Measurements from ENCODE around the gene IRAK3. TPM values are rescaled to one million over a fixed set of nuclear protein-coding genes. Genes with fewer than 3 reads are reported as not detected.

Gene IRAK3
- total RNA-seq, 1 donor from 2014 or later, result 3.0 TPM

DNA sequence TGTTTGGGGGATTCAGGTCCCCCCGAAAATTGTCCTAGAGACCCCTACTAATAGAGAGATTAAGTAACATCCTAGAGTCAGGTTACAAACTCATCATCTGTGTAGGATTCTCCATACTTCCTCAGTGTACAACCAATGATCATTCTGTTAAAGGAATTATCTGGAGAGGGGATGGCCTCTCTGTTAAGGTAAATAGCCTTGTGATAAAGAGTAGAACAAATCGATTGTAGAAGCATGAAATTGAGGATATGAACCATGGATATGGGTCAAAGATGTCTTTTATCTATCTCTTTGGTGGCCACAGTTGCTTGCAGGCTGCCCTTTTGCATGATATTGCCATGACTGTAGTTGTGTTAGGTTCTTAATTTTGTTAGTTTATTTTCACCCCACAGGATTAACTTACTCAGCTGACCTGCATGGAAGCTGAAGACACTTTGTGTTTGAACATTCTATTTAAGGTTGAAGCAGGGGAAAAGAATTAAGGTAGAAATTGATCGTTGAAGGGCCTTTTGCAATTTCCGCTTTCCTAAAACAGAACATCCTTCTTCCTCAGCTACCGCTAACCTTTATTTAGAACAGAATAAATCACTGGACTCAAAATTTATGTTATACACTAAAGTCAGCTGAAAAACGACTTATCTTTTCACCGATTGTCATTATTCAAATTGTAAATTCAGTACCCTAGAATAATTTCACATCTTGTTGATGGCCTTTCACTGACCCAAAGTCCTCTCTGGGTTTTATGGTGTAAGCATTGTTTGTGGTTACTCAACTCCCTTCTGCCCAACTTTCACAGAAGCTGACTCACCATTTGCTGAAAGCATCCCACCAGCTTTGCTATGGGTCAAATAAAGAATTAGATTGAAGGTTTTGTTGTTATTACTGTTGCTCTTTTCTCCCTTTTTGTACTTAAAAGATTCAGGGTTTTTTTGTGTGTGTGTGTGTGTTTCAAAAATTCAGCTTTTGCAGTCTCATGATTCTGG lies 52.3 kb downstream of the IRAK3 start:
- H3K4me3 ChIP-seq (ENCODE audit: low read depth, low read length), result no peak overlapping the region
- TF ChIP-seq, protein P1, sequence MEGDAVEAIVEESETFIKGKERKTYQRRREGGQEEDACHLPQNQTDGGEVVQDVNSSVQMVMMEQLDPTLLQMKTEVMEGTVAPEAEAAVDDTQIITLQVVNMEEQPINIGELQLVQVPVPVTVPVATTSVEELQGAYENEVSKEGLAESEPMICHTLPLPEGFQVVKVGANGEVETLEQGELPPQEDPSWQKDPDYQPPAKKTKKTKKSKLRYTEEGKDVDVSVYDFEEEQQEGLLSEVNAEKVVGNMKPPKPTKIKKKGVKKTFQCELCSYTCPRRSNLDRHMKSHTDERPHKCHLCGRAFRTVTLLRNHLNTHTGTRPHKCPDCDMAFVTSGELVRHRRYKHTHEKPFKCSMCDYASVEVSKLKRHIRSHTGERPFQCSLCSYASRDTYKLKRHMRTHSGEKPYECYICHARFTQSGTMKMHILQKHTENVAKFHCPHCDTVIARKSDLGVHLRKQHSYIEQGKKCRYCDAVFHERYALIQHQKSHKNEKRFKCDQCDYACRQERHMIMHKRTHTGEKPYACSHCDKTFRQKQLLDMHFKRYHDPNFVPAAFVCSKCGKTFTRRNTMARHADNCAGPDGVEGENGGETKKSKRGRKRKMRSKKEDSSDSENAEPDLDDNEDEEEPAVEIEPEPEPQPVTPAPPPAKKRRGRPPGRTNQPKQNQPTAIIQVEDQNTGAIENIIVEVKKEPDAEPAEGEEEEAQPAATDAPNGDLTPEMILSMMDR (IDR thresholded peaks at IDR 0.05; ENCODE audit: insufficient read depth, low read length, poor library complexity, severe bottlenecking), result no peak
- no peaks in the 10 kb centered on the region for H3K36me3 ChIP-seq (ENCODE audit: control insufficient read depth, insufficient read depth, low read length)
- peak; percentile 61 for DNase-seq (ENCODE audit: low read depth)
- no peaks in the 10 kb centered on the region for H3K27me3 ChIP-seq (ENCODE audit: control insufficient read depth, insufficient read depth, low read length)

DNA sequence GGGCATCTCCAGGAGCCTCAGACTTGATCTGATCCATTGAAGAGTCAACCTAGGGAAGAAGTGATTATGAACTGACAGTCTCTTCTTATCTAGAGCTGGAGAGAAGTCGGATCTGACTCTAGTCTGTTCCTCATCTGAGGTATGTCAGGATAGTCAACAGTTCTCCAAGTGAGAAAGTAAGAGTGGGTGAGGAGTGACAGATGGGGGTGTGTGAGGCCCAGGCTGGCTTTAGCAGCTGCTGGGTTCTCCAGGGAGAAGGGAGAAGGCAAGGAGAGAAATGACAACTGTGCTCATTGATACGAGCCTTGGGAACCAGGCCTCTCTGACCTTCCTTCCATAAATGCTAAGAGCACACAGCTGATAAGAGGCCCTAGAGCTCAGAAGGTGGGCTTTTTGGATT lies 53.3 kb downstream of the IRAK3 start:
- TF ChIP-seq, protein P1 (IDR thresholded peaks at IDR 0.05; ENCODE audit: insufficient read depth, low read length, poor library complexity, severe bottlenecking), result no peak
- Histone ChIP-seq H3K27me3 (ENCODE audit: control insufficient read depth, insufficient read depth, low read length) (no peaks in the 10 kb centered on the region), H3K36me3 (ENCODE audit: control insufficient read depth, insufficient read depth, low read length) (no peaks in the 10 kb centered on the region), H3K4me3 (ENCODE audit: low read depth, low read length) (no peak overlapping the region)
- DNase-seq (ENCODE audit: low read depth), result no peak

GRCh38 chr12:66243911-66244310 lies 54.9 kb downstream of the IRAK3 start:
- Histone ChIP-seq H3K27me3 (ENCODE audit: control insufficient read depth, insufficient read depth, low read length) (no peaks in the 10 kb centered on the region), H3K4me3 (ENCODE audit: low read depth, low read length) (no peak overlapping the region), H3K36me3 (ENCODE audit: control insufficient read depth, insufficient read depth, low read length) (no peaks in the 10 kb centered on the region)
- TF ChIP-seq, protein P1 (IDR thresholded peaks at IDR 0.05; ENCODE audit: insufficient read depth, low read length, poor library complexity, severe bottlenecking), result no peak
- no peak for DNase-seq (ENCODE audit: low read depth)

- no peaks in the 10 kb centered on the region for H3K27me3 ChIP-seq (ENCODE audit: control insufficient read depth, insufficient read depth, low read length)
- H3K4me3 ChIP-seq (ENCODE audit: low read depth, low read length), result no peak overlapping the region
- no peaks in the 10 kb centered on the region for H3K36me3 ChIP-seq (ENCODE audit: control insufficient read depth, insufficient read depth, low read length)
- no peak for DNase-seq (ENCODE audit: low read depth)
- TF ChIP-seq, protein P1 (IDR thresholded peaks at IDR 0.05; ENCODE audit: insufficient read depth, low read length, poor library complexity, severe bottlenecking), result no peak
Observed at GRCh38 chr12:66244446-66244845, 55.4 kb downstream of the IRAK3 start.

- no peak for DNase-seq (ENCODE audit: low read depth)
- TF ChIP-seq, protein P1 (IDR thresholded peaks at IDR 0.05; ENCODE audit: insufficient read depth, low read length, poor library complexity, severe bottlenecking), result no peak
- Histone ChIP-seq H3K4me3 (ENCODE audit: low read depth, low read length) (no peak overlapping the region), H3K36me3 (ENCODE audit: control insufficient read depth, insufficient read depth, low read length) (no peaks in the 10 kb centered on the region), H3K27me3 (ENCODE audit: control insufficient read depth, insufficient read depth, low read length) (no peaks in the 10 kb centered on the region)
Observed at GRCh38 chr12:66247741-66248140, 58.7 kb downstream of the IRAK3 start.

All from kidney epithelial cell (primary cell).